Measurements from ENCODE around the gene TMEM39B. TPM values are rescaled to one million over a fixed set of nuclear protein-coding genes. Genes with fewer than 3 reads are reported as not detected.
A peak's percentile ranks its signal among the peaks of the same experiment; 100 is the strongest.

TMEM39B gene
- total RNA-seq, 4 donors from 2014 or later: 3.7 to 13.2 (median 7.3) TPM

DNA sequence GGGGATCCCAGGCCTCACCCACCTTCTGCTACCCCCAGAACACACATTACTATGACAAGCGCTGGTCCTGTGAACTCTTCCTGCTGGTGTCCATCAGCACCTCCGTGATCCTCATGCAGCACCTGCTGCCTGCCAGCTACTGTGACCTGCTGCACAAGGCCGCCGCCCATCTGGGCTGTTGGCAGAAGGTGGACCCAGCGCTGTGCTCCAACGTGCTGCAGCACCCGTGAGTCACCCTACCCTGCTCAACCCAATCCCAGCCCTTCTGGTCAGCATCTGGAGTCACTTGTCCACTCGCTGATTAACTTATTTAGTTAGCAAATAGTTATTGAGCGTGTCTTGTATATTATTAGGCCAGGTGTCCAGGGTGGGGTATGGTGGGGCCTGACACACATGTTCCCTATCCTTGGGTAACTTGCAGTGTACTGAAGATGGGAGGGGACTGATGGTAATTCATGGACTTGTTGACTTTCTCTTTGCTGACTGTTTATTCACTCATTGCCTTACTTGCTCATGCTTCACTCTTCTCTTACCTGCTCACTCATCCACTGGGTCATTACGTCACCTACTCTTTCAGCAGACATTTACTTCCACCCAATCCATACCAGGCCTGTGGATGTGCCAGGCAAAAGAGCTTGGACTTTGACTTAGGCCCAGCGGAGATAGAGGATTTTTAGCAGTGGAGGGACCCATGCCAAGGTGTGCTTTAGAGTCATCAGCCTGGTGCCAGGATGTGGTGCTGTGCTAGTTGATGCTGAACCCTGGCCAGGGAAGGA is 22.2 kb downstream of the TMEM39B start:
- H3K4me3 ChIP-seq: no peak overlapping the region
- H3K4me1 ChIP-seq: no peaks in the 10 kb centered on the region
- H3K27me3 ChIP-seq: no peaks in the 10 kb centered on the region
- TF ChIP-seq, protein P1, sequence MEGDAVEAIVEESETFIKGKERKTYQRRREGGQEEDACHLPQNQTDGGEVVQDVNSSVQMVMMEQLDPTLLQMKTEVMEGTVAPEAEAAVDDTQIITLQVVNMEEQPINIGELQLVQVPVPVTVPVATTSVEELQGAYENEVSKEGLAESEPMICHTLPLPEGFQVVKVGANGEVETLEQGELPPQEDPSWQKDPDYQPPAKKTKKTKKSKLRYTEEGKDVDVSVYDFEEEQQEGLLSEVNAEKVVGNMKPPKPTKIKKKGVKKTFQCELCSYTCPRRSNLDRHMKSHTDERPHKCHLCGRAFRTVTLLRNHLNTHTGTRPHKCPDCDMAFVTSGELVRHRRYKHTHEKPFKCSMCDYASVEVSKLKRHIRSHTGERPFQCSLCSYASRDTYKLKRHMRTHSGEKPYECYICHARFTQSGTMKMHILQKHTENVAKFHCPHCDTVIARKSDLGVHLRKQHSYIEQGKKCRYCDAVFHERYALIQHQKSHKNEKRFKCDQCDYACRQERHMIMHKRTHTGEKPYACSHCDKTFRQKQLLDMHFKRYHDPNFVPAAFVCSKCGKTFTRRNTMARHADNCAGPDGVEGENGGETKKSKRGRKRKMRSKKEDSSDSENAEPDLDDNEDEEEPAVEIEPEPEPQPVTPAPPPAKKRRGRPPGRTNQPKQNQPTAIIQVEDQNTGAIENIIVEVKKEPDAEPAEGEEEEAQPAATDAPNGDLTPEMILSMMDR (IDR thresholded peaks at IDR 0.05): no peak
- TF ChIP-seq POLR2A (IDR thresholded peaks at IDR 0.05) (no peak), EP300 (IDR thresholded peaks at IDR 0.05) (no peak)
- DNase-seq (ENCODE audit: low spot score in 2 of 2): no peak
- WGBS, 2 donors: 92 to 94% methylated on average over 11 of the region's 11 CpGs
- no peaks in the 10 kb centered on the region for H3K9me3 ChIP-seq
- H3K27ac ChIP-seq: no peak overlapping the region
- peaks cover 0 to 95% (median 15%) of the 10 kb centered on the region in 3 donors for H3K36me3 ChIP-seq

DNA sequence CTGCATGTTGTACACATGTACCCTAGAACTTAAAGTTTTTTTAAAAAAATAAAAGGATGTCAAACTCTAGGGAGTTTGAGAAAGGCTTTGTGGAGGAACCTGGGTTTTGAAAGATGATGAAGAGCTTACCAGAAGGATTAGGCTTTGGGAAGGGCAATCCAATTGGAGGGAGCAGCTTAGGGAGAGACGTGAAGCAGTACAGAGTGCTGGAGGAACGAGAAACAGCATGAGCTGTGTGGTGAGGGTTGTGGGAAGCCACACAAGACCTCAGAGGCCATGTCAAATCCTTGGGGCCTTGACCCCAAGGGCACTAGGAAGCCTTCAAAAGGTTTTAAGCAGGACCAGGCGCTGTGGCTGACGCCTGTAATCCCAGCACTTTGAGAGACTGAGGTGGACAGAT is 26.7 kb downstream of the TMEM39B start:
- 81 to 85% methylated on average over 4 of the region's 4 CpGs for WGBS, 2 donors
- H3K27me3 ChIP-seq: no peaks in the 10 kb centered on the region
- no peaks in the 10 kb centered on the region for H3K4me1 ChIP-seq
- peaks cover 0 to 80% (median 15%) of the 10 kb centered on the region in 3 donors for H3K36me3 ChIP-seq
- H3K9me3 ChIP-seq: no peaks in the 10 kb centered on the region
- no peak overlapping the region for H3K27ac ChIP-seq
- TF ChIP-seq, protein P1 (IDR thresholded peaks at IDR 0.05): no peak
- no peak for TF ChIP-seq EP300 (IDR thresholded peaks at IDR 0.05)
- TF ChIP-seq POLR2A (IDR thresholded peaks at IDR 0.05): no peak
- DNase-seq (ENCODE audit: low spot score in 2 of 2): no peak
- H3K4me3 ChIP-seq: no peak overlapping the region

DNA sequence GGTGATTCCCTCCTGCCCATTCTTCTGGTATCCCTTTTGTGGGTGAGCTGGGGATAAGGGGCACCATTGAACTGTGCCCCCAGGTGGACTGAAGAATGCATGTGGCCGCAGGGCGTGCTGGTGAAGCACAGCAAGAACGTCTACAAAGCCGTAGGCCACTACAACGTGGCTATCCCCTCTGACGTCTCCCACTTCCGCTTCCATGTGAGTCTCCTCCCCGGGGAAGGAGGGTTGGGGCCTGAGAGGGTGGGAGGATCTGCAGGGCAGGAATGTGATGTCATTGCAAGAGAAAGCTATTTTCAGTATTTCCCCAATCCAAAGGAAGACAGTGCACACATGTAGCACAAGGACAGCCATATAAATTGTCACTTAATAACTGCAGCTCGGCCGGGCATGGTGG is 27.6 kb downstream of the TMEM39B start:
- H3K36me3 ChIP-seq: peaks cover 0 to 71% (median 7%) of the 10 kb centered on the region in 3 donors
- TF ChIP-seq POLR2A (IDR thresholded peaks at IDR 0.05) (no peak), EP300 (IDR thresholded peaks at IDR 0.05) (peak in 1 of 2 donors; percentile 15)
- DNase-seq (ENCODE audit: low spot score in 2 of 2): no peak
- no peak overlapping the region for H3K4me3 ChIP-seq
- H3K27ac ChIP-seq: no peak overlapping the region
- H3K9me3 ChIP-seq: no peaks in the 10 kb centered on the region
- H3K27me3 ChIP-seq: no peaks in the 10 kb centered on the region
- 78 to 86% methylated on average over 10 of the region's 10 CpGs for WGBS, 2 donors
- no peaks in the 10 kb centered on the region for H3K4me1 ChIP-seq

DNA sequence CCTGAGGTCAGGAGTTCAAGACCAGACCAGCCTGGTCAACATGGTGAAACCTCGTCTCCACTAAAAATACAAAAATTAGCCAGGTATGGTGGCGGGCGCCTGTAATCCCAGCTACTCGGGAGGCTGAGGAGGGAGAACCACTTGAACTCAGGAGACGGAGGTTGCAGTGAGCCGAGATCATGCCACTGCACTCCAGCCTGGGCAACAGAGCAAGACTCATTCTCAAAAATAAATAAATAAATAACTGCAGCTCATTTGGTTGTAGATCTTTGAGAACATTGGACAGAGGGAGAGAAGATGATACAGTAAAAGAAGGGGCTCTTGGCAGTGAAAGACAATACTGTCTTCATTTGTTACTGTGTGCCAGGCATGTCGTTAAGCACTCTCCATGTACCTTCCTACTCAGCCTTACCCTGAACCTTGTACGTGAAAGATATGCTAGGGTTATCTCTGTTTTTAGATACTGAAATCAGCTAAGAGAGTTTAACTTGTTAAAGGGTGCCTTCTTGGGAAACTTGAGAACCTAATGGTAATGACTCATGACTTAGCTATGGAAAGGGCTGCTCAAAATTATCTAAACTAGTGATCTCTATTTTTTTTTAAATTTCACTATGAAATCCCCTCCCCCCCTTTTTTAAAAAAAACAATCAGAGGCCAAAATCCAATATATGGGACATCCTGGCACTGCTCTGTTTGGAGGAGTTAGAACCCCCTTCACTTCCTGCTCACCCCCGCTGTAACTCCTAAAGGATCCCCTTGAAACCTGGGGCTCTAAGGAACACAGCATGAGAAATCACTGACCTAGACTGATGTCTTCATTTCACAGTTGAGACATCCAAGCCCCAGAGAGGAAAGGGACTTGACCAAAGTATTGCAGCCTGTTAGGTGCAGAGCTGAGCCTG is 28.3 kb downstream of the TMEM39B start:
- Histone ChIP-seq H3K27ac (no peak overlapping the region), H3K4me1 (no peaks in the 10 kb centered on the region), H3K4me3 (no peak overlapping the region), H3K36me3 (peaks cover 0 to 64% (median under 1%) of the 10 kb centered on the region in 3 donors), H3K9me3 (no peaks in the 10 kb centered on the region), H3K27me3 (no peaks in the 10 kb centered on the region)
- no peak for DNase-seq (ENCODE audit: low spot score in 2 of 2)
- WGBS, 2 donors: 89 to 93% methylated on average over 9 of the region's 9 CpGs
- TF ChIP-seq EP300 (IDR thresholded peaks at IDR 0.05) (no peak), POLR2A (IDR thresholded peaks at IDR 0.05) (no peak)
- TF ChIP-seq, protein P1 (IDR thresholded peaks at IDR 0.05): no peak

DNA sequence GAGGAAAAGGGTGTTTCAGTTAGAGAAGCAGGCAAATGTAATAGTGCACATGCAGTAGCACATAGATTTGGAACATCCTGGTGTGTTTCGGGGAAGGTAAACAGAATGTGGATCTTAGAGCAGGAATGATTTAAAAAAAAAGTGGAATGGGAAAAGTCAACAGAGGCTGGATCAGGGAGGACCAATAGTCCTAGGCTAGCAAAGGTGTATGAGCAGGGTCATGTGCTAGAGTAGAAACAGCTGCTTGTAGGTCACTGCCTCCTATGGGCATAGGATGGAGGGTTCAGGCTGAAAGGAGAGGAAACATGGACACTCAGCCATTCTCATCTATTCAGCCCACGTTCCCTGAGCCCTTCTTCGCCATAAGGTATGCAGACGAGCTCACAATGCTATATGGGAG is 31.4 kb downstream of the TMEM39B start:
- Histone ChIP-seq H3K9me3 (no peaks in the 10 kb centered on the region), H3K27me3 (no peaks in the 10 kb centered on the region), H3K27ac (no peak overlapping the region), H3K4me1 (peaks cover 0 to 13% (median 3%) of the 10 kb centered on the region in 4 donors), H3K4me3 (no peak overlapping the region), H3K36me3 (peaks cover 0 to 36% (median 0%) of the 10 kb centered on the region in 3 donors)
- TF ChIP-seq POLR2A (IDR thresholded peaks at IDR 0.05): no peak
- TF ChIP-seq EP300 (IDR thresholded peaks at IDR 0.05): no peak
- TF ChIP-seq, protein P1 (IDR thresholded peaks at IDR 0.05): no peak
- no peak for DNase-seq (ENCODE audit: low spot score in 2 of 2)
- WGBS, 2 donors: 72 to 83% methylated on average over 4 of the region's 4 CpGs
